ENCODE data around the gene COL4A2.

The COL4A2 gene

GRCh38 chr13:110268061-110268460 lies 39.0 kb upstream of the COL4A2 start:
- ATAC-seq: peak; percentile 25
- no peaks in the 10 kb centered on the region for H3K4me1 Mint-ChIP-seq
- no peak overlapping the region for H3K27ac Mint-ChIP-seq
- no peaks in the 10 kb centered on the region for H3K36me3 Mint-ChIP-seq
- H3K9me3 Mint-ChIP-seq: no peaks in the 10 kb centered on the region
- no peak overlapping the region for H3K4me3 Mint-ChIP-seq
- no peak for DNase-seq (ENCODE audit: low spot score in 2 of 2)

DNA sequence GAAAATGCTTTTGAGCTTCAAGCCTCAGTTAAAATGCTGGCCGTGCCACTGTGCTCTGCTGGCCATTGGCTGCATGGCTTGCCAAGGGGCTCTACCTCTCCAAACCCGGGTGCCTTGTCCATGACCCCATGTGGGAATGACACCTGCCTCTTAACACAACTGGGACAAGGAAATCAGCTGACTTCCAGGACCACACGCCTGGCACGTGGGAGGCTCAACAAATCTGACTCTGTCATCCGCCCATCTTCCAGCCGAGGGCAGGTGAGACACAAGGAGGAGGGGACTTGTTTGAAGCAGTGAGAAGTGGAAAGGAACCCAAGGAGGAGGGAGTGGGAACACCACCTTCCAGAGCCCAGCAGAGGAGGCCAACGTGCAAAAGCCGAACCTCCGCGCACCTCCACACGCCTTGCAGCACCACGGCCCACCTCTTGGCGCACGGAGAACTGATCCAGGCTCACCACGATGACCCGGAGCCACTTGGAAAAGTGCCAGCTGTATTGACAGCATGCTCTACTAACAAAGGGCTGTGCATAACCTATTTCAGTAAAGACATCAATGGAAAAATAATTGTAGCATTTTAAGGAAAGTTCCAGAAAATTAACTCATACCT lies 38.4 kb upstream of the COL4A2 start:
- H3K4me3 Mint-ChIP-seq: no peak overlapping the region
- no peak overlapping the region for H3K27ac Mint-ChIP-seq
- H3K36me3 Mint-ChIP-seq: no peaks in the 10 kb centered on the region
- DNase-seq (ENCODE audit: low spot score in 2 of 2) (no peak), ATAC-seq (no peak)
- no peaks in the 10 kb centered on the region for H3K9me3 Mint-ChIP-seq
- H3K4me1 Mint-ChIP-seq: no peaks in the 10 kb centered on the region

- DNase-seq (ENCODE audit: low spot score in 2 of 2) (no peak), ATAC-seq (no peak)
- Mint-ChIP-seq H3K9me3 (no peaks in the 10 kb centered on the region), H3K27ac (no peak overlapping the region), H3K4me1 (no peaks in the 10 kb centered on the region), H3K4me3 (no peak overlapping the region), H3K36me3 (no peaks in the 10 kb centered on the region)
Measured at GRCh38 chr13:110269509-110270185, 37.4 kb upstream of the COL4A2 start.

- no peaks in the 10 kb centered on the region for H3K9me3 Mint-ChIP-seq
- ATAC-seq: no peak
- H3K4me3 Mint-ChIP-seq: no peak overlapping the region
- no peak for DNase-seq (ENCODE audit: low spot score in 2 of 2)
- no peaks in the 10 kb centered on the region for H3K36me3 Mint-ChIP-seq
- H3K4me1 Mint-ChIP-seq: no peaks in the 10 kb centered on the region
- no peak overlapping the region for H3K27ac Mint-ChIP-seq
Measured at GRCh38 chr13:110270507-110270906, 36.6 kb upstream of the COL4A2 start.

- H3K36me3 Mint-ChIP-seq: no peaks in the 10 kb centered on the region
- peak in 1 of 2 donors; percentile 18 for DNase-seq (ENCODE audit: low spot score in 2 of 2)
- no peaks in the 10 kb centered on the region for H3K4me1 Mint-ChIP-seq
- ATAC-seq: no peak
- no peak overlapping the region for H3K27ac Mint-ChIP-seq
- no peak overlapping the region for H3K4me3 Mint-ChIP-seq
- no peaks in the 10 kb centered on the region for H3K9me3 Mint-ChIP-seq
Measured at GRCh38 chr13:110271313-110271712, 35.8 kb upstream of the COL4A2 start.

DNA sequence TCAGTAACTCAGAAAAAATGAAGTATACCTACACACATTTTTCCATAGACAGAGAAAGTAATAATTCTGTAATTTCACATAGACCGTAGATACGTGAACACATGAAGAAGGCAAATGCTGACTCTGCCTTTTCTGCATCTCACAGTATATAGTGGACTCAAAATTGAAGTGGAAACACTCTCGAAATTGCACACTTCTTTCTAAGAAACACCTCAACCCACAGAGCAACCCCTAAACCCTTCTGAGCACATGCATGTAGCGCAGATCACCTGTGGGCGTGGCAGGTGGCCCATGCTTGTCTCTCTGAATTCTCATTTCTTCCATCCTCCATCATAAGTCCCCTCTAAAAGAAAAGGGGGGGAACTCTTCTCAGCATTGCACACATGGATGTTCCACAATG lies 34.9 kb upstream of the COL4A2 start:
- ATAC-seq (no peak), DNase-seq (ENCODE audit: low spot score in 2 of 2) (no peak)
- Mint-ChIP-seq H3K36me3 (no peaks in the 10 kb centered on the region), H3K4me3 (no peak overlapping the region), H3K27ac (no peak overlapping the region), H3K9me3 (no peaks in the 10 kb centered on the region), H3K4me1 (no peaks in the 10 kb centered on the region)

GRCh38 chr13:110272651-110273050 lies 34.4 kb upstream of the COL4A2 start:
- DNase-seq (ENCODE audit: low spot score in 2 of 2) (no peak), ATAC-seq (no peak)
- H3K36me3 Mint-ChIP-seq: no peaks in the 10 kb centered on the region
- no peak overlapping the region for H3K27ac Mint-ChIP-seq
- no peak overlapping the region for H3K4me3 Mint-ChIP-seq
- no peaks in the 10 kb centered on the region for H3K9me3 Mint-ChIP-seq
- no peaks in the 10 kb centered on the region for H3K4me1 Mint-ChIP-seq

- H3K4me3 Mint-ChIP-seq: no peak overlapping the region
- H3K4me1 Mint-ChIP-seq: no peaks in the 10 kb centered on the region
- H3K27ac Mint-ChIP-seq: no peak overlapping the region
- H3K9me3 Mint-ChIP-seq: no peaks in the 10 kb centered on the region
- no peaks in the 10 kb centered on the region for H3K36me3 Mint-ChIP-seq
- DNase-seq (ENCODE audit: low spot score in 2 of 2): no peak
- no peak for ATAC-seq
Measured at GRCh38 chr13:110273254-110273653, 33.8 kb upstream of the COL4A2 start.

- DNase-seq (ENCODE audit: low spot score in 2 of 2): no peak
- Mint-ChIP-seq H3K4me1 (no peaks in the 10 kb centered on the region), H3K27ac (no peak overlapping the region), H3K36me3 (no peaks in the 10 kb centered on the region), H3K4me3 (no peak overlapping the region), H3K9me3 (no peaks in the 10 kb centered on the region)
- no peak for ATAC-seq
Measured at GRCh38 chr13:110274687-110275086, 32.4 kb upstream of the COL4A2 start.

DNA sequence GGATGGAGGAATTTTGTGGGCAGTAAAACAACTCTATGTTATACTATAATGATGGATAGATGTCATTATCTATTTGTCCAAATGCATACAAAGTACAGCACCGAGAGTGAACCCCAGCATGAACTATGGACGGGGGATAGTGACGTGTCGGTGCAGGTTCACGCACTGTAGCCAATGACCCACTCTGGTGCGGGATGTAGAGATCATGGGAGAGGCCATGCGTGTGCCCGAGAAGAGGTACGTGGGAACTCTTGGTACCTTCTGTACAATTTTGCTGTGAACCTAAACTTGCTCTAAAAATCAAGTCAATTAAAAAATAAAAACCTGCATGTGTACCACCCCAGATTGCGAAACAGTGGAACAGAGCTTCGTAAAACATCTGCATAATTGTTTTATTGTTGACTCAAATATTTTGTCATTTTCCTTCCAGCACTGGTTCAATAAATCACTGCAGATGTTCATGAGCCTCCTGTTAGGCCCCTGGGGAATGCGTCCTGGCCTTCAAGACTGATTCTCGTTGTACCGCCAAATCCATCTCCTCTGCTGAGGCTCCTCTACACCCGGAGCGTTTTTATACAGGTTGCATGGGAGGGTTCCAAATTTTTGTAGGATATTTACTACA lies 31.0 kb upstream of the COL4A2 start:
- Mint-ChIP-seq H3K4me3 (no peak overlapping the region), H3K9me3 (no peaks in the 10 kb centered on the region), H3K4me1 (no peaks in the 10 kb centered on the region), H3K27ac (no peak overlapping the region), H3K36me3 (no peaks in the 10 kb centered on the region)
- ATAC-seq: no peak
- DNase-seq (ENCODE audit: low spot score in 2 of 2): no peak

DNA sequence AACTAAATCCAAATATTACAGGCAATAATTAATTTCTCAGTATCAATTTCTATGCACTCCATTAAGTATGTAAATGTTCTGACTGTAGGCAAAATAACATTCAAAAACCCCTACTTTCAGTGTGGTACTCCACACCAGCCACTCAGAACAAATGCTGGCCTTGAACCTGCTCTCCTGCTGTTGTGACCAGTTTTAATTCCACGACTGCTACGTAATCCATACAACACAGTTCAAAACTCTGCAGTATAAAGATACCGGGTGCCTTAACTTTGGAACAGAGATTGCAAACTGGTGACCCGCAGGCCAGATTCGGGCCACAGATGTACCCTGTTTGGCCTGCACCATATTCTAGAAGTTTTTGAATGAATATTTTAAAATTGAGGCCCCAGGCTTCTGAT lies 30.5 kb upstream of the COL4A2 start:
- H3K4me1 Mint-ChIP-seq: no peaks in the 10 kb centered on the region
- no peak overlapping the region for H3K27ac Mint-ChIP-seq
- DNase-seq (ENCODE audit: low spot score in 2 of 2) (no peak), ATAC-seq (no peak)
- H3K4me3 Mint-ChIP-seq: no peak overlapping the region
- H3K36me3 Mint-ChIP-seq: no peaks in the 10 kb centered on the region
- H3K9me3 Mint-ChIP-seq: no peaks in the 10 kb centered on the region

DNA sequence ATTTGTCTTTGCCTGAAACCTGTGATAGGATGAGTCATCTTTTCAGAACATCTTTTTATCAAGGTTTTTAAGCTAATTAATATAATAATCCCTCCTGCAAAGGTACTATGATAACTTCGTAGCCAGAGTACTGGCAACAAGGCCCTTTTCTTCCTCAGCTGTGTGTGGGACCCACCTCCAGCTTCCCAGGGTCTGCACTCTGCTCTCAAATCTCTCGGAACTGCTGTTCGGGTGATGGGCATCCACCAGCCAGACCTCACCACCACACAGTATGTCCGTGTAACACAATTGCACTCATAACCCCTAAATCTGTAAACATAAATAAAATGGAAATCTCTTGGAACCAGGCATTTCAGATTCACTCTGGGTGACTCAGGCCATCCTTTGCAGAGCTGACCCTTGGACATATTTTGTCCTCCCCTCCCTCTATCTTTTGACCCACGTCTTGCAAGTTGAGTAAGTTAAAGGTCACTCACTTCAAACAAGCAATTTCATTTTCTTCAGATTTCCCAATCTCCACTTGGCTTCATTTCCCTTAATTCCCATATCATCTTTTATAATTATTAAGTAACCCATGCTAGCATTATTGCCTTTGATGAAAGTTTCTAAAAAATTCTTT lies 29.6 kb upstream of the COL4A2 start:
- H3K27ac Mint-ChIP-seq: no peak overlapping the region
- H3K9me3 Mint-ChIP-seq: no peaks in the 10 kb centered on the region
- no peak overlapping the region for H3K4me3 Mint-ChIP-seq
- no peaks in the 10 kb centered on the region for H3K36me3 Mint-ChIP-seq
- no peaks in the 10 kb centered on the region for H3K4me1 Mint-ChIP-seq
- DNase-seq (ENCODE audit: low spot score in 2 of 2) (no peak), ATAC-seq (no peak)

- H3K27ac Mint-ChIP-seq: no peak overlapping the region
- H3K4me1 Mint-ChIP-seq: no peaks in the 10 kb centered on the region
- ATAC-seq (no peak), DNase-seq (ENCODE audit: low spot score in 2 of 2) (no peak)
- no peak overlapping the region for H3K4me3 Mint-ChIP-seq
- no peaks in the 10 kb centered on the region for H3K36me3 Mint-ChIP-seq
- H3K9me3 Mint-ChIP-seq: no peaks in the 10 kb centered on the region
Measured at GRCh38 chr13:110278859-110279258, 28.2 kb upstream of the COL4A2 start.

- no peaks in the 10 kb centered on the region for H3K9me3 Mint-ChIP-seq
- H3K4me3 Mint-ChIP-seq: no peak overlapping the region
- ATAC-seq (no peak), DNase-seq (ENCODE audit: low spot score in 2 of 2) (no peak)
- H3K27ac Mint-ChIP-seq: no peak overlapping the region
- H3K4me1 Mint-ChIP-seq: no peaks in the 10 kb centered on the region
- H3K36me3 Mint-ChIP-seq: no peaks in the 10 kb centered on the region
Measured at GRCh38 chr13:110279684-110280083, 27.4 kb upstream of the COL4A2 start.

- DNase-seq (ENCODE audit: low spot score in 2 of 2) (no peak), ATAC-seq (no peak)
- H3K9me3 Mint-ChIP-seq: no peaks in the 10 kb centered on the region
- no peaks in the 10 kb centered on the region for H3K36me3 Mint-ChIP-seq
- no peak overlapping the region for H3K27ac Mint-ChIP-seq
- no peak overlapping the region for H3K4me3 Mint-ChIP-seq
- no peaks in the 10 kb centered on the region for H3K4me1 Mint-ChIP-seq
Measured at GRCh38 chr13:110280231-110280813, 26.8 kb upstream of the COL4A2 start.

Data from stimulated activated effector memory CD8-positive, alpha-beta T cell treated with anti-CD3 and anti-CD28 coated beads, Interleukin-12 subunit alpha, Interleukin-12 subunit beta, amount 100 ng/mL, for 72 hours (primary cell).